Stimulated activated naive CD8-positive, alpha-beta T cell treated with anti-CD3 and anti-CD28 coated beads, Interleukin-15, Interleukin-2, amounts not matched to agents 100 ng/mL and 50 ng/mL, for 24 hours (primary cell): ENCODE data around the gene C1S.

Source experiments
- H3K27ac Mint-ChIP-seq: one replicate; pipeline ENCODE4 v1.8.0; 2021; ENCODE audit warnings: mild to moderate bottlenecking, mixed read lengths
- H3K27me3 Mint-ChIP-seq: one replicate; pipeline ENCODE4 v1.8.0; 2021; ENCODE audit warnings: mixed read lengths
- H3K36me3 Mint-ChIP-seq: one replicate; pipeline ENCODE4 v1.8.0; 2021; ENCODE audit warnings: low read depth, mixed read lengths
- H3K4me1 Mint-ChIP-seq: one replicate; pipeline ENCODE4 v1.8.0; 2021; ENCODE audit warnings: low read depth, mixed read lengths
- H3K4me3 Mint-ChIP-seq: one replicate; pipeline ENCODE4 v1.8.0; 2021; ENCODE audit warnings: mild to moderate bottlenecking, mixed read lengths
- H3K9me3 Mint-ChIP-seq: one replicate; pipeline ENCODE4 v1.8.0; 2021; ENCODE audit warnings: mixed read lengths

C1S gene

GRCh38 chr12:7078163-7078562 is 17.6 kb downstream of the C1S start:
- Mint-ChIP-seq H3K27ac (no peak overlapping the region), H3K4me1 (no peaks in the 10 kb centered on the region), H3K9me3 (peaks cover 2% of the 10 kb centered on the region), H3K4me3 (no peak overlapping the region), H3K36me3 (no peaks in the 10 kb centered on the region), H3K27me3 (peaks cover 7% of the 10 kb centered on the region)

- Mint-ChIP-seq H3K4me1 (no peaks in the 10 kb centered on the region), H3K27ac (no peak overlapping the region), H3K4me3 (no peak overlapping the region), H3K36me3 (no peaks in the 10 kb centered on the region), H3K27me3 (peaks cover 3% of the 10 kb centered on the region), H3K9me3 (peaks cover 5% of the 10 kb centered on the region)
Observed at GRCh38 chr12:7079826-7080125, 19.3 kb downstream of the C1S start.

- H3K4me3 Mint-ChIP-seq = no peak overlapping the region
Observed at GRCh38 chr12:7081037-7081436, 20.5 kb downstream of the C1S start.

DNA sequence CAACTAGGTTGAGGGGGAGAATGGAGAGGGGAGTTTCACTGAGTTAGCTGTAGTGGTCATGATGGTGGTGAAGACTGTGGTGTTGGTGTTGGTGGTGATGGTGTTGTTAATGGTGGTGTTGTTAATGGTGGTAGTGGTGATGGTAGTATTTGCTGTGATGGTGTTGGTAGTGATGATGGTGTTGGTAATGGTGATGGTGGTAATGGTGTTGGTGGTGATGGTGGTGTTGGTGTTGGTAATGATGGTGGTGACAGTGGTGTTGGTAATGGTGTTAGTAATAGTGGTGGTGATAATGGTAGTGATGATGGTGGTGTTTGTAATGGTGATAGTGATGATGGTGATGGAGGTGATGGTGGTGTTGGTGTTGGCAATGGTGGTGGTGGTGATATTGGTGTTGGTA is 22.6 kb downstream of the C1S start:
- H3K27ac Mint-ChIP-seq = peak overlapping the region; percentile 3
- peaks cover 5% of the 10 kb centered on the region for H3K9me3 Mint-ChIP-seq
- no peak overlapping the region for H3K4me3 Mint-ChIP-seq
- no peaks in the 10 kb centered on the region for H3K36me3 Mint-ChIP-seq
- no peaks in the 10 kb centered on the region for H3K4me1 Mint-ChIP-seq
- no peaks in the 10 kb centered on the region for H3K27me3 Mint-ChIP-seq

More at GRCh38 chr12:7081037-7081436, 20.5 kb downstream of the C1S start:
- H3K4me1 Mint-ChIP-seq = no peaks in the 10 kb centered on the region
- H3K36me3 Mint-ChIP-seq = no peaks in the 10 kb centered on the region
- no peaks in the 10 kb centered on the region for H3K27me3 Mint-ChIP-seq
- H3K27ac Mint-ChIP-seq = no peak overlapping the region
- peaks cover 5% of the 10 kb centered on the region for H3K9me3 Mint-ChIP-seq

GRCh38 chr12:7089196-7089871 is 28.8 kb downstream of the C1S start:
- Mint-ChIP-seq H3K27ac (no peak overlapping the region), H3K4me3 (no peak overlapping the region), H3K9me3 (no peaks in the 10 kb centered on the region), H3K27me3 (no peaks in the 10 kb centered on the region), H3K36me3 (no peaks in the 10 kb centered on the region), H3K4me1 (peaks cover 6% of the 10 kb centered on the region)

DNA sequence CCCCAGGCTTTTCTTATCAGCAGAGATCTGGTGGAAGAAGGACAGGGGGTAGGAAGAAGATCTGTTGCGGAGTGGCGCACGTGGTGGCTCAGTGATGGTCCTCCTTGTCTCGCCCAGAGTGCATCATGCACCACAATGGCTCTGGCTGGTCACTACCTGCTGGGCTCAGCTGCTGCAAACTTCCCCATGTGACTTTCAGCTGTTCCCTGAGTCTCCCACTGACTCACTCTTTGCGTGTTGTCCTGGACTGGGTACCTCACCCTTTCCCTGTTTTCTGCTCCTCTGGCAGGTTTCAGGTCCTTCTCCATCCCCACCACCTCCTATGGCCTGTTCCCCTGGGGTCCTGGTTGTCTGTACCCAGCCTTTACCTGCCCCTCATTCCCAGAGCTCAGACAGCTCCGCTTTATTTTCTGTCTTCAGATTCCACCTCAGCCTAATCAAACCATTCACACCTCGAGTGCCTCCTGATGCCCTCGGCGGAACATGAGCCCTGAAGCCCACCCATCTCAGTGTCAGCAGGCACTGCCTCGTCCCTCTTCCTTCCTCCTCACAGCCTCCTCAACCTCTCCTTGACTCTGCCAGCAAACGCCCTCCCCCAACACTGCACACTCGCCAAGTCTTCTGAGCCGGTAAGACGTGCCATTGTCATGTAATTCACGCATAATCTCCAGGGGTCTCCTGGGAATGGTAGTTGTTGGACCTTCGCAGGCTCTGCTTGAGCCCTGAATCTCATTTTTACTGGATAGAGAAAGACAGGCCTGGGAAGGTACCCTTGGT is 29.9 kb downstream of the C1S start:
- H3K27me3 Mint-ChIP-seq = no peaks in the 10 kb centered on the region
- no peaks in the 10 kb centered on the region for H3K36me3 Mint-ChIP-seq
- peaks cover 6% of the 10 kb centered on the region for H3K4me1 Mint-ChIP-seq
- H3K27ac Mint-ChIP-seq = no peak overlapping the region
- H3K4me3 Mint-ChIP-seq = no peak overlapping the region
- no peaks in the 10 kb centered on the region for H3K9me3 Mint-ChIP-seq

GRCh38 chr12:7091171-7091570 is 30.7 kb downstream of the C1S start:
- H3K4me1 Mint-ChIP-seq = peaks cover 6% of the 10 kb centered on the region
- no peak overlapping the region for H3K4me3 Mint-ChIP-seq
- H3K27ac Mint-ChIP-seq = no peak overlapping the region
- no peaks in the 10 kb centered on the region for H3K36me3 Mint-ChIP-seq
- no peaks in the 10 kb centered on the region for H3K9me3 Mint-ChIP-seq
- H3K27me3 Mint-ChIP-seq = no peaks in the 10 kb centered on the region

DNA sequence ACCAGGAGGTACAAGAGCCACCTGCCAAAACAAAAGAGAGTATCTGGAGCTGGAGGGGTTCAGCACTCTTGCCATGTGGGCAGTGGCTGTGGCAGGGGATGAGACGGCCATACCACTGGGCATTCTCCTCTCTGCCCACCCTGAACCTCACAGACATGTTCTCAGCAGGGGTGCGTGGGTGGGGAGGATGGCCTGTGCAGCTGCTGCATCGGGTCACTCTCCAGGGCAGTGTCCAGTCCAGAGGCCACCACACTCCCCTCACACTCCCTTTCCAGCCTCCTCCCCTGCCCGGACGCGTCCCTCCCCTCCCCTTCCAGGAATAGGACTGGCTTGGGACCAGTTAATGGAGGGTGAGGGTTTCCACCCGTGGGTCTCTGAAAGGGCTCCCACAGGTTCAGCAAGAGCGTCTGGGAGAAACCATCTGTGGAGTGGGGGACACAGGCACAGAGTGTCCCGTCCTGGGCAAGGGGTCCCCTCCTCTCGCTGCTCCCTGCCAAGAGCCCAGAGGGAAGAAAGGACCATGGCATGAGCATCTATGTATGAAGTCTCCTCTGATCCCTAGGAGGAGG is 31.2 kb downstream of the C1S start:
- H3K9me3 Mint-ChIP-seq = no peaks in the 10 kb centered on the region
- no peaks in the 10 kb centered on the region for H3K36me3 Mint-ChIP-seq
- H3K27ac Mint-ChIP-seq = peak overlapping the region; percentile 70
- H3K4me1 Mint-ChIP-seq = peaks cover 6% of the 10 kb centered on the region
- H3K4me3 Mint-ChIP-seq = peak overlapping the region; percentile 78
- no peaks in the 10 kb centered on the region for H3K27me3 Mint-ChIP-seq

- Mint-ChIP-seq H3K4me3 (peak within 1 kb of the TSS; percentile 78), H3K4me1 (peaks cover 6% of the 10 kb centered on the region), H3K9me3 (no peaks in the 10 kb centered on the region), H3K36me3 (no peaks in the 10 kb centered on the region), H3K27ac (peak within 1 kb of the TSS; percentile 70), H3K27me3 (no peaks in the 10 kb centered on the region)
Observed at GRCh38 chr12:7092229-7092985, 31.9 kb downstream of the C1S start, which contains the start of gene C1R. C1R (minus strand) TSS chr12:7092445; CDS start chr12:7092388, 57 bp downstream.

GRCh38 chr12:7092986-7093460 is 32.5 kb downstream of the C1S start:
- Mint-ChIP-seq H3K27me3 (no peaks in the 10 kb centered on the region), H3K36me3 (peaks cover 3% of the 10 kb centered on the region), H3K4me1 (peaks cover 6% of the 10 kb centered on the region), H3K9me3 (no peaks in the 10 kb centered on the region), H3K27ac (no peak overlapping the region), H3K4me3 (no peak overlapping the region)

- Mint-ChIP-seq H3K4me1 (peaks cover 6% of the 10 kb centered on the region), H3K36me3 (peaks cover 7% of the 10 kb centered on the region), H3K27ac (no peak overlapping the region), H3K9me3 (no peaks in the 10 kb centered on the region), H3K27me3 (no peaks in the 10 kb centered on the region), H3K4me3 (no peak overlapping the region)
Observed at GRCh38 chr12:7093486-7093885, 33.0 kb downstream of the C1S start.

GRCh38 chr12:7093892-7094291 is 33.4 kb downstream of the C1S start:
- Mint-ChIP-seq H3K4me3 (no peak overlapping the region), H3K27ac (no peak overlapping the region), H3K4me1 (peaks cover 6% of the 10 kb centered on the region), H3K9me3 (no peaks in the 10 kb centered on the region), H3K27me3 (no peaks in the 10 kb centered on the region), H3K36me3 (peaks cover 10% of the 10 kb centered on the region)

DNA sequence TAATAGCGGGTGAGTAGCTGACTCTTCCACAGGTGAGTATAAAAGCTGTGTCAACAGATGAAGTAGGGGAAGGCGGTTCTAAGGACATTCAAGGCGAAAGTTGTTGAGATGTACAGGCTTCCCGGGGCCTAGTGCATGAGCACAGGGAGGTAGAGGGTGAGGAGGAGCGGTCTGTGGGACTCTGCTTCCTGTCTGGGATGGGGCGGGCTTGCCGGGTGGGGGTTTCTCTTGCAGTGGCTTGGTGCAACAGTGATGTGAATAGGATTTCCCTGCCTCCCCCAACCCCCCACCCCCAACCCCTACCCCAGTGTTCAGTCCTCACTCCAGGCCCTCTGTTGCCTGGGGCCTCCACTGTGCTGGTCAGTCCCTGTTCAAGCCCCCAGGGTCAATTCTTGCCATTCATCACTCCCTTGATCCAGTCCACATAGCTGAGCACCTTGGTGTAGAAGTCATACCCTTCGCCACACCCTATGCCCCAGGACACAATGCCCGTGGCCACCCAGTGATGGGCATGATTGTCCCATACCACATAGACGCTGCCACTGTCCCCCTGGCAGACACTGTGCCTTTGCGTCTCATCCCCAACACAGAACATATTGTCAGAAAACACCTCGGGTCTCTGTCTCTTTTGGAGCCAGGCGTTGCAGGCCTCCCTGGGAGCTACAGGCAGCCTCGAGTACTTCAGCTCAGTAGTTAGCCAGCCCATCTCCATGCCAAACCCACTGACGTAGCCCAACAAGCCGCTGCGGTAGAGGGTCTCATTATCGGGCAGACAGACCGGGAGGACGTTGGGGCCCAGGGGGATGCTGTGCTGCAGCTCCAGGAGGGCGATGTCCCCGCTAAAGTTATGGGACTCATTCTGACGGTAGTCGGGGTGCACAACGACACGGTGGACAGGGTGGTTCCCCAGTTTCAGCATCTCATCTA is 35.8 kb downstream of the C1S start:
- Mint-ChIP-seq H3K27ac (no peak overlapping the region), H3K4me1 (peaks cover 6% of the 10 kb centered on the region), H3K4me3 (no peak overlapping the region), H3K9me3 (no peaks in the 10 kb centered on the region), H3K27me3 (no peaks in the 10 kb centered on the region), H3K36me3 (peaks cover 10% of the 10 kb centered on the region)

DNA sequence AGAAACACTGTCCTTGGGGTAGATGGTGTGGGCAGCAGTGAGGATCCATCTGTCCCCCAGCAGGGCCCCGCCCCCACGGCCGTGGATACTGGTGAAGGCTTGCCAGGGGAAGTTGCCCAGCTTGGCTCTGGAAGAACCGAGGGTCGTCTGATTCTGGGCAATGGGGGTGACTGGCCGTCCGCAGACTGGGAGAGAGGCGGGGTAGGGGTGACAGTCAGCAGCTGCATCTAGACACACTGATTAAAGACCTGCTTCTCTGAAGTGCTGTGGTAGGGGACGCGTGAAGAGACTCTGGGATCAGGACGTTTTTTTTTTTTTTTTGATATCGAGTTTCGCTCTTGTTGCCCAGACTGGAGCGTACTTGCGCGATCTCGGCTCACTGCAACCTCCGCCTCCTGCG is 36.5 kb downstream of the C1S start:
- peaks cover 5% of the 10 kb centered on the region for H3K4me1 Mint-ChIP-seq
- no peak overlapping the region for H3K4me3 Mint-ChIP-seq
- H3K36me3 Mint-ChIP-seq = peaks cover 10% of the 10 kb centered on the region
- H3K27ac Mint-ChIP-seq = no peak overlapping the region
- no peaks in the 10 kb centered on the region for H3K27me3 Mint-ChIP-seq
- no peaks in the 10 kb centered on the region for H3K9me3 Mint-ChIP-seq
